MM.1S (cell line): ENCODE data around the gene PLEKHG4.

Experiments
- DNase-seq: peaks from one replicate; pipeline ENCODE4 v3.0.0-alpha.2; 2015
- H2AFZ ChIP-seq: fragments of 300-600 bp; sonication (generic); 2 replicates; pipeline ENCODE4 v1.6.0; 2016; ENCODE audit warnings: antibody characterized with exemption, low read length
- H3F3A ChIP-seq: fragments of 300-600 bp; sonication (generic); 2 replicates; pipeline ENCODE4 v1.6.1; 2016; ENCODE audit warnings: mild to moderate bottlenecking, antibody characterized with exemption, low read length, moderate library complexity, mixed read lengths; ENCODE audit not compliant: insufficient read depth
- H3K27ac ChIP-seq: fragments of 300-600 bp; sonication (generic); 2 replicates; pipeline ENCODE4 v1.5.1; 2016; ENCODE audit warnings: mild to moderate bottlenecking, low read length
- H3K27me3 ChIP-seq: fragments of 300-600 bp; sonication (generic); replicated peaks from 2 replicates; pipeline ENCODE4 v1.6.0; 2016; ENCODE audit warnings: low read length; ENCODE audit not compliant: insufficient read depth
- H3K36me3 ChIP-seq: fragments of 300-600 bp; sonication (generic); replicated peaks from 2 replicates; pipeline ENCODE4 v1.6.1; 2016; ENCODE audit warnings: mild to moderate bottlenecking, low read length, mixed read lengths; ENCODE audit not compliant: insufficient read depth
- H3K4me1 ChIP-seq: fragments of 300-600 bp; sonication (generic); 2 replicates; pipeline ENCODE4 v1.6.1; 2016; ENCODE audit warnings: low read length, mixed read lengths
- H3K4me2 ChIP-seq: fragments of 300-600 bp; sonication (generic); 2 replicates; pipeline ENCODE4 v1.6.0; 2016; ENCODE audit warnings: low read depth, low read length
- H3K4me3 ChIP-seq: fragments of 300-600 bp; sonication (generic); 2 replicates; pipeline ENCODE4 v1.5.1; 2016; ENCODE audit warnings: low read length, mixed read lengths
- H3K79me2 ChIP-seq: fragments of 300-600 bp; sonication (generic); 2 replicates; pipeline ENCODE4 v1.6.1; 2016; ENCODE audit warnings: mixed run types, low read length, mixed read lengths
- H3K9ac ChIP-seq: fragments of 300-600 bp; sonication (generic); 2 replicates; pipeline ENCODE4 v1.6.1; 2016; ENCODE audit warnings: low read length, mixed read lengths
- H3K9me2 ChIP-seq: fragments of 300-600 bp; sonication (generic); replicated peaks from 2 replicates; pipeline ENCODE4 v1.6.1; 2016; ENCODE audit warnings: mild to moderate bottlenecking, low read length, mixed read lengths; ENCODE audit not compliant: insufficient read depth
- H3K9me3 ChIP-seq: fragments of 300-600 bp; sonication (generic); replicated peaks from 2 replicates; pipeline ENCODE4 v1.6.1; 2016; ENCODE audit warnings: mild to moderate bottlenecking, low read length, mixed read lengths; ENCODE audit not compliant: insufficient read depth
- H4K20me1 ChIP-seq: fragments of 300-600 bp; sonication (generic); 2 replicates; pipeline ENCODE4 v1.6.1; 2016; ENCODE audit warnings: mild to moderate bottlenecking, low read length, moderate library complexity, mixed read lengths; ENCODE audit not compliant: insufficient read depth
- EZH2 ChIP-seq: fragments of 300-600 bp; sonication (generic); optimal IDR thresholded peaks from 2 replicates; pipeline ENCODE3; 2017; ENCODE audit warnings: low read depth, mild to moderate bottlenecking, antibody characterized with exemption, low read length, mixed read lengths
- EZH2phosphoT487 ChIP-seq: fragments of 300-600 bp; sonication (generic); IDR thresholded peaks from 2 replicates; pipeline ENCODE4 v1.6.1; 2018; ENCODE audit warnings: antibody characterized with exemption, low read length
- TF ChIP-seq, protein P1 (sequence below): fragments of 300-600 bp; sonication (generic); IDR thresholded peaks from 2 replicates; pipeline ENCODE4 v1.5.1; 2016; ENCODE audit warnings: antibody characterized with exemption, low read length, mixed read lengths

PLEKHG4 gene

DNA sequence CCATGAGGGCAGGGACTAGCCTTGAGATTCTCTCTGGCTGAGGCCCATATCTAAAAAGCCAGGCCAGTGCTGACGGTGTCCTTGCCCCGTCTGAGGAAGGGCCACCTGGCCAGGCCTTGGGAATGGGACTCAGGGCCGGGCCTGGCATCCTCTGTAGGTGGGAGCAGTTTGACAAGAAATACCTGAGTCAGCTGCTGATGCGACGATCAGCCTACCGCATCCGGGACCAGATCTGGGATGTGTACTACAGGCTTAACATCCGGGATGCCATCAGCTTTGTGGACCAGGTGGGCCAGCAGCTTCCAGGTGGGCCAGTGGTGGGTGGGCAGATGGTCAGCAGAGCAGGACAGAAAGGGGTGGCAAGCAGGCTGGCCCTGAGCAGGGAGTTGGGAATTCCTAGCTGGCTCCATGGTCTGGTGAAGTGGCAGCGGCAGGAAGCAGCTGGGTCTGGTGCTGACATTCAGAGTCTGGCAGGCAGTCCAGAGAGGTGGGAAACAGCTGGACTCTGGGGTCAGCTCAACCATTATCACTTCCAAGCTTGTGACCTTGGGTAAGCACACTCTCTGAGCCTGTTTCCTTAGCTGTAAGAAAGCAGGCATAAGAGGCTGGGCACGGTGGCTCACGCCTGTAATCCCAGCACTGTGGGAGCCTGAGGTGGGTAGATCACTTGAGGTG is 21.0 kb upstream of the PLEKHG4 start:
- Histone ChIP-seq H3K4me3 (no peak overlapping the region), H3K9me3 (no peaks in the 10 kb centered on the region), H3K79me2 (no peaks in the 10 kb centered on the region), H3K4me2 (no peak overlapping the region), H3K36me3 (no peaks in the 10 kb centered on the region), H4K20me1 (no peaks in the 10 kb centered on the region), H3K27ac (no peak overlapping the region), H3K9ac (no peak overlapping the region), H3F3A (no peaks in the 10 kb centered on the region), H3K27me3 (no peaks in the 10 kb centered on the region), H3K4me1 (peaks cover 6% of the 10 kb centered on the region; the same call in 1 of the 2 replicates), H2AFZ (no peak overlapping the region), H3K9me2 (no peaks in the 10 kb centered on the region)
- no peak for DNase-seq
- TF ChIP-seq EZH2 (no peak), EZH2phosphoT487 (no peak)
- TF ChIP-seq, protein P1, sequence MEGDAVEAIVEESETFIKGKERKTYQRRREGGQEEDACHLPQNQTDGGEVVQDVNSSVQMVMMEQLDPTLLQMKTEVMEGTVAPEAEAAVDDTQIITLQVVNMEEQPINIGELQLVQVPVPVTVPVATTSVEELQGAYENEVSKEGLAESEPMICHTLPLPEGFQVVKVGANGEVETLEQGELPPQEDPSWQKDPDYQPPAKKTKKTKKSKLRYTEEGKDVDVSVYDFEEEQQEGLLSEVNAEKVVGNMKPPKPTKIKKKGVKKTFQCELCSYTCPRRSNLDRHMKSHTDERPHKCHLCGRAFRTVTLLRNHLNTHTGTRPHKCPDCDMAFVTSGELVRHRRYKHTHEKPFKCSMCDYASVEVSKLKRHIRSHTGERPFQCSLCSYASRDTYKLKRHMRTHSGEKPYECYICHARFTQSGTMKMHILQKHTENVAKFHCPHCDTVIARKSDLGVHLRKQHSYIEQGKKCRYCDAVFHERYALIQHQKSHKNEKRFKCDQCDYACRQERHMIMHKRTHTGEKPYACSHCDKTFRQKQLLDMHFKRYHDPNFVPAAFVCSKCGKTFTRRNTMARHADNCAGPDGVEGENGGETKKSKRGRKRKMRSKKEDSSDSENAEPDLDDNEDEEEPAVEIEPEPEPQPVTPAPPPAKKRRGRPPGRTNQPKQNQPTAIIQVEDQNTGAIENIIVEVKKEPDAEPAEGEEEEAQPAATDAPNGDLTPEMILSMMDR = no peak

DNA sequence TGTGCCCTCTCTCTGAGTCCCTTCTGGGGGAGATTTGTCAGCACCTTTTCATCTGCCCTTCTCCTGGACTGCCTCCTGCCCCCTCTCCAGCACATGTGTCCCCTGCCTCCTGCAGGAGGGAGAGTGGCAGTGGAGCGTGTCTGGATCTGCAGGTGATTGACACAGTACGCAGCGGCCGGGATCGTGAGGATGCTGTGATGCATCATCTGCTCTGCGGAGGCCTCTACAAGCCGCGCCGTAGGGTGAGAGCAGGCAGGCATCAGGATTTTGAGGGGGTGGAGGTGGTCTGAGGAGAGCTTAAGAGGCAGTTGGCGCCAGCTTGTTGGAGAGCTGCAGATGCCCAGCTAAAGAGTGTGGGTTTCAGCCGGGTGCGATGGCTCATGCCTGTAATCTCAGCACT is 19.6 kb upstream of the PLEKHG4 start:
- Histone ChIP-seq H2AFZ (no peak overlapping the region), H3K36me3 (no peaks in the 10 kb centered on the region), H3K9me3 (no peaks in the 10 kb centered on the region), H3K27ac (no peak overlapping the region), H4K20me1 (no peaks in the 10 kb centered on the region), H3K4me2 (no peak overlapping the region), H3K9ac (no peak overlapping the region), H3K4me3 (no peak overlapping the region), H3K4me1 (peaks cover 6% of the 10 kb centered on the region; the same call in 1 of the 2 replicates), H3K27me3 (no peaks in the 10 kb centered on the region), H3K9me2 (no peaks in the 10 kb centered on the region), H3K79me2 (no peaks in the 10 kb centered on the region), H3F3A (no peaks in the 10 kb centered on the region)
- DNase-seq = no peak
- TF ChIP-seq, protein P1 = no peak
- TF ChIP-seq EZH2phosphoT487 (no peak), EZH2 (no peak)

DNA sequence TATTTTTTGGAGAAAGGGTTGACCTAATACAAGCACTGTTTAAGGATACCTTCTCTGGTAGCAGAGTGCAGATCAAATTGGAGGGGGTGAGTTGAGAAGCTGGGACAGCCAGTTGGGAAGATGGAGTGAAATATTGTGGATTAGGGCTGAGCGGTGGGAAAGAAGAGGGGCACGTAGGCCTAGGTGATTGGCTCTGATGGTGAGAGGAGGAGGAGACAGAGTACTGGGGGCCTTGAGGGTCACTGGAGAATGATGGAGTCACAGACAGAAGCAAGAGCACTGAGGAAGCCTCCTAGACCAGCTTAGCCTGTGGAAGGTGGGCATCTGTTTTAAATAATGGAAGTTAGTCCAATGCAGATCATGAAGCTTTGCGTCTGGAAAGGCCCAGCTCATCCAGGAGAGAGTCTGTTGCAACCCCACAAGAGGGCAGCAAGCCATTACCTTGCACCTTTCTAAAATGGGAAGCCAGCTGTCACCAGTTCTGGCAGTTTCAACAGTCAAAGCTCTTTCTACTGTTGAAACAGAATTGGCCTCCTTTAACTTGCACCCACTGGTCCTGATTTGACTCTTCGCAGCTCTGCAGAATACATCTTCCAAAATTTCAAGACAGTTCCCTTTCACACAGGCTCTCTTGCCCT is 18.8 kb upstream of the PLEKHG4 start:
- H3K4me1 ChIP-seq = peaks cover 6% of the 10 kb centered on the region; the same call in 1 of the 2 replicates
- no peaks in the 10 kb centered on the region for H3K9me3 ChIP-seq
- TF ChIP-seq EZH2phosphoT487 = no peak
- TF ChIP-seq, protein P1 = peak; percentile 76
- no peaks in the 10 kb centered on the region for H3K79me2 ChIP-seq
- H2AFZ ChIP-seq = peak overlapping the region; percentile 36; the same call in 1 of the 2 replicates
- DNase-seq = peak; percentile 74
- no peak overlapping the region for H3K27ac ChIP-seq
- H3K9ac ChIP-seq = no peak overlapping the region
- no peaks in the 10 kb centered on the region for H4K20me1 ChIP-seq
- no peaks in the 10 kb centered on the region for H3K27me3 ChIP-seq
- no peaks in the 10 kb centered on the region for H3K36me3 ChIP-seq
- H3F3A ChIP-seq = no peaks in the 10 kb centered on the region
- no peaks in the 10 kb centered on the region for H3K9me2 ChIP-seq
- no peak overlapping the region for H3K4me3 ChIP-seq
- H3K4me2 ChIP-seq = 0 out of 2 replicates have a peak overlapping the region, but pooled peaks have one; percentile 8
